ENCODE data around the gene TTC9. TPM values are rescaled to one million over a fixed set of nuclear protein-coding genes. Genes with fewer than 3 reads are reported as not detected.

TTC9 gene
- total RNA-seq, 2 experiments from 2014 or later, result 6.4 to 8.3 TPM

GRCh38 chr14:70716483-70716882 is 74.8 kb downstream of the TTC9 start:
- POLR2A ChIA-PET, result interaction anchor here (0.6 kb wide), 1 partner anchor 9 kb away, joined by 4 read pairs; no protein-coding TSS in a partner anchor
- Mint-ChIP-seq H3K9me3 (ENCODE audit: low read depth) (no peaks in the 10 kb centered on the region), H3K4me1 (peaks cover 3% of the 10 kb centered on the region), H3K36me3 (ENCODE audit: low read depth) (no peaks in the 10 kb centered on the region), H3K4me3 (no peak overlapping the region), H3K27ac (no peak overlapping the region), H3K27me3 (no peaks in the 10 kb centered on the region)
- intact Hi-C loops (cut with DNase I, micrococcal nuclease), result loop anchor here in 1 of 2 experiments (10.0 kb wide), 1 partner anchor 258 kb away; no protein-coding TSS in a partner anchor
- CTCF ChIA-PET, result no interaction called here
- ATAC-seq (no peak), DNase-seq (no peak)

GRCh38 chr14:70716958-70717357 is 75.2 kb downstream of the TTC9 start:
- no peak overlapping the region for H3K27ac Mint-ChIP-seq
- DNase-seq (no peak), ATAC-seq (no peak)
- H3K4me3 Mint-ChIP-seq, result no peak overlapping the region
- POLR2A ChIA-PET, result no interaction called here
- no peaks in the 10 kb centered on the region for H3K9me3 Mint-ChIP-seq (ENCODE audit: low read depth)
- intact Hi-C loops (cut with DNase I, micrococcal nuclease), result loop anchor here in 1 of 2 experiments (10.0 kb wide), 1 partner anchor 258 kb away; no protein-coding TSS in a partner anchor
- peaks cover 3% of the 10 kb centered on the region for H3K4me1 Mint-ChIP-seq
- H3K36me3 Mint-ChIP-seq (ENCODE audit: low read depth), result no peaks in the 10 kb centered on the region
- CTCF ChIA-PET, result interaction anchor here (0.6 kb wide), 1 partner anchor 98 kb away, joined by 3 read pairs; no protein-coding TSS in a partner anchor
- no peaks in the 10 kb centered on the region for H3K27me3 Mint-ChIP-seq

GRCh38 chr14:70718383-70719118 is 76.8 kb downstream of the TTC9 start:
- POLR2A ChIA-PET, result no interaction called here
- no peaks in the 10 kb centered on the region for H3K9me3 Mint-ChIP-seq (ENCODE audit: low read depth)
- intact Hi-C loops (cut with DNase I, micrococcal nuclease), result loop anchor here in 1 of 2 experiments (10.0 kb wide), 1 partner anchor 256 kb away; no protein-coding TSS in a partner anchor
- H3K27ac Mint-ChIP-seq, result no peak overlapping the region
- CTCF ChIA-PET, result no interaction called here
- H3K4me1 Mint-ChIP-seq, result peaks cover 3% of the 10 kb centered on the region
- H3K27me3 Mint-ChIP-seq, result no peaks in the 10 kb centered on the region
- no peak overlapping the region for H3K4me3 Mint-ChIP-seq
- H3K36me3 Mint-ChIP-seq (ENCODE audit: low read depth), result no peaks in the 10 kb centered on the region
- ATAC-seq (no peak), DNase-seq (no peak)

- no peaks in the 10 kb centered on the region for H3K27me3 Mint-ChIP-seq
- ATAC-seq (no peak), DNase-seq (no peak)
- H3K4me3 Mint-ChIP-seq, result no peak overlapping the region
- no peaks in the 10 kb centered on the region for H3K36me3 Mint-ChIP-seq (ENCODE audit: low read depth)
- CTCF ChIA-PET, result interaction anchor here (0.7 to 1.4 kb wide), 5 partner anchors 9 to 100 kb away, joined by 3 to 5 read pairs (median 3); no protein-coding TSS in a partner anchor
- POLR2A ChIA-PET, result interaction anchor here (0.6 kb wide), 1 partner anchor 773 kb away, joined by 3 read pairs; no protein-coding TSS in a partner anchor
- no peaks in the 10 kb centered on the region for H3K4me1 Mint-ChIP-seq
- intact Hi-C loops (cut with DNase I, micrococcal nuclease), result no loop called here
- H3K27ac Mint-ChIP-seq, result no peak overlapping the region
- H3K9me3 Mint-ChIP-seq (ENCODE audit: low read depth), result no peaks in the 10 kb centered on the region
These were observed 79.8 kb downstream of the TTC9 start for GRCh38 chr14:70721542-70721941.

- CTCF ChIA-PET, result interaction anchor here (0.6 to 1.4 kb wide), 6 partner anchors 8 to 99 kb away, joined by 3 to 6 read pairs (median 4); no protein-coding TSS in a partner anchor
- H3K36me3 Mint-ChIP-seq (ENCODE audit: low read depth), result no peaks in the 10 kb centered on the region
- H3K27ac Mint-ChIP-seq, result no peak overlapping the region
- ATAC-seq (no peak), DNase-seq (no peak)
- H3K4me1 Mint-ChIP-seq, result no peaks in the 10 kb centered on the region
- POLR2A ChIA-PET, result no interaction called here
- no peaks in the 10 kb centered on the region for H3K9me3 Mint-ChIP-seq (ENCODE audit: low read depth)
- no peak overlapping the region for H3K4me3 Mint-ChIP-seq
- intact Hi-C loops (cut with DNase I, micrococcal nuclease), result no loop called here
- no peaks in the 10 kb centered on the region for H3K27me3 Mint-ChIP-seq
These were observed 80.7 kb downstream of the TTC9 start for GRCh38 chr14:70722418-70722817.

GRCh38 chr14:70723276-70723675 is 81.6 kb downstream of the TTC9 start:
- H3K27me3 Mint-ChIP-seq, result no peaks in the 10 kb centered on the region
- no peaks in the 10 kb centered on the region for H3K9me3 Mint-ChIP-seq (ENCODE audit: low read depth)
- no peak overlapping the region for H3K27ac Mint-ChIP-seq
- CTCF ChIA-PET, result interaction anchor here (0.7 to 1.4 kb wide), 6 partner anchors 9 to 932 kb away, joined by 3 to 6 read pairs (median 3); no protein-coding TSS in a partner anchor
- no peak for DNase-seq
- intact Hi-C loops (cut with DNase I, micrococcal nuclease), result no loop called here
- ATAC-seq, result no peak
- POLR2A ChIA-PET, result no interaction called here
- no peaks in the 10 kb centered on the region for H3K36me3 Mint-ChIP-seq (ENCODE audit: low read depth)
- no peaks in the 10 kb centered on the region for H3K4me1 Mint-ChIP-seq
- H3K4me3 Mint-ChIP-seq, result no peak overlapping the region

- intact Hi-C loops (cut with DNase I, micrococcal nuclease), result no loop called here
- Mint-ChIP-seq H3K36me3 (ENCODE audit: low read depth) (no peaks in the 10 kb centered on the region), H3K9me3 (ENCODE audit: low read depth) (no peaks in the 10 kb centered on the region), H3K27ac (no peak overlapping the region), H3K4me1 (no peaks in the 10 kb centered on the region), H3K4me3 (no peak overlapping the region), H3K27me3 (no peaks in the 10 kb centered on the region)
- ATAC-seq (no peak), DNase-seq (no peak)
- ChIA-PET CTCF (no interaction called here), POLR2A (no interaction called here)
These were observed 82.4 kb downstream of the TTC9 start for GRCh38 chr14:70724110-70724509.

- intact Hi-C loops (cut with DNase I, micrococcal nuclease), result no loop called here
- Mint-ChIP-seq H3K27me3 (no peaks in the 10 kb centered on the region), H3K9me3 (ENCODE audit: low read depth) (no peaks in the 10 kb centered on the region), H3K4me3 (no peak overlapping the region), H3K36me3 (ENCODE audit: low read depth) (peaks cover 3% of the 10 kb centered on the region), H3K4me1 (no peaks in the 10 kb centered on the region), H3K27ac (no peak overlapping the region)
- no peak for ATAC-seq
- DNase-seq, result no peak
- POLR2A ChIA-PET, result no interaction called here
- CTCF ChIA-PET, result no interaction called here
These were observed 83.2 kb downstream of the TTC9 start for GRCh38 chr14:70724944-70725343.

Other genes with a start within 250 kb of the TTC9 start
- 1 to 10 TPM; 7.5 to 8.2 TPM for gene SYNJ2BP, start 224.8 kb upstream of the TTC9 start, total RNA-seq
- under 1 TPM; 0.09 to 0.11 TPM for gene ADAM21, start 189.7 kb upstream of the TTC9 start, total RNA-seq
- under 1 TPM; 0.14 to 0.23 TPM for gene ADAM20, start 106.9 kb upstream of the TTC9 start, total RNA-seq
- gene MED6, start 41.3 kb upstream of the TTC9 start, total RNA-seq, result 10 to 100 TPM; 51.2 to 56.1 TPM
- gene MAP3K9, start 167.6 kb downstream of the TTC9 start, total RNA-seq, result 1 to 10 TPM; 5.2 to 6.1 TPM

Measured in activated CD4-positive, alpha-beta T cell treated with anti-CD3 and anti-CD28 coated beads for 36 hours (primary cell).